C4-2B (cell line): ENCODE measurements around the gene GATA5.

Source experiments
- ZFX ChIP-seq: fragments of 450-650 bp; IDR thresholded peaks from 2 replicates; pipeline ENCODE4 v1.6.1; 2017
- TF ChIP-seq, protein P1 (sequence below): fragments of 450-650 bp; conservative IDR thresholded peaks from 2 replicates; pipeline ENCODE4 v1.5.1; 2017; ENCODE audit warnings: mild to moderate bottlenecking

DNA sequence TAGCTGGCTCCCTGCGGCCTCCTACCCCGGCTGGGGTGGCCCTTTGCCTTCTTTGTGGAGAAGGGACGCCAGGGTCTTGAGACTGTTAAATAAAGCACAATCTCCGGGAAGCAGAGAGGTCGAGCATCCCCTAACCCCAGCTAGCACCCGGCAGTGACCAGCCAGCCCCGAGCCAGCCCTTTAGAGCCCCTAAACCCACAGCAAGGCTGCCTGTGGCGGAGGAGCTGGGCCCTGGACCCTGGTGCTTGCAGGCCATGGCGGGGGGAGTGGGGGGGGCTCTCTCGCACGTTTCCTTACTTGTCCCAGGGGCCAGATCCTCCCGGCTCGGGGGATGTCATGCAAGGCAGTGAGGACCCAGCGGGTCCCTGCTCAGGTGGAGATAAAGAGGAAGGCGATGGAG is 49.2 kb upstream of the GATA5 start:
- no peak for TF ChIP-seq ZFX
- TF ChIP-seq, protein P1, sequence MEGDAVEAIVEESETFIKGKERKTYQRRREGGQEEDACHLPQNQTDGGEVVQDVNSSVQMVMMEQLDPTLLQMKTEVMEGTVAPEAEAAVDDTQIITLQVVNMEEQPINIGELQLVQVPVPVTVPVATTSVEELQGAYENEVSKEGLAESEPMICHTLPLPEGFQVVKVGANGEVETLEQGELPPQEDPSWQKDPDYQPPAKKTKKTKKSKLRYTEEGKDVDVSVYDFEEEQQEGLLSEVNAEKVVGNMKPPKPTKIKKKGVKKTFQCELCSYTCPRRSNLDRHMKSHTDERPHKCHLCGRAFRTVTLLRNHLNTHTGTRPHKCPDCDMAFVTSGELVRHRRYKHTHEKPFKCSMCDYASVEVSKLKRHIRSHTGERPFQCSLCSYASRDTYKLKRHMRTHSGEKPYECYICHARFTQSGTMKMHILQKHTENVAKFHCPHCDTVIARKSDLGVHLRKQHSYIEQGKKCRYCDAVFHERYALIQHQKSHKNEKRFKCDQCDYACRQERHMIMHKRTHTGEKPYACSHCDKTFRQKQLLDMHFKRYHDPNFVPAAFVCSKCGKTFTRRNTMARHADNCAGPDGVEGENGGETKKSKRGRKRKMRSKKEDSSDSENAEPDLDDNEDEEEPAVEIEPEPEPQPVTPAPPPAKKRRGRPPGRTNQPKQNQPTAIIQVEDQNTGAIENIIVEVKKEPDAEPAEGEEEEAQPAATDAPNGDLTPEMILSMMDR: no peak
